Liver (tissue), 9 donors: ENCODE results near the gene NLRP10. TPM values are rescaled to one million over a fixed set of nuclear protein-coding genes. Genes with fewer than 3 reads are reported as not detected.

Experiments used
- DNase-seq: peaks from one replicate; pipeline ENCODE4 v3.0.0-alpha.2; 2017; ENCODE audit warnings: low spot score
- H3K27ac ChIP-seq, 2 donors: one replicate each; pipeline ENCODE4 v1.7.0; 2013; ENCODE audit warnings: inconsistent platforms in 2 of 2, low read length in 2 of 2, control low read depth in 1 of 2, low read depth in 1 of 2, mild to moderate bottlenecking in 1 of 2
- H3K27me3 ChIP-seq, 4 donors: one replicate each; pipeline versions ENCODE4 v1.6.1 to v1.7.0; 2013; ENCODE audit warnings: low read length in 3 of 4, inconsistent platforms in 1 of 4, mild to moderate bottlenecking in 1 of 4, moderate library complexity in 1 of 4; ENCODE audit not compliant: control insufficient read depth in 4 of 4, insufficient read depth in 4 of 4
- H3K36me3 ChIP-seq, 4 donors: one replicate each; pipeline versions ENCODE4 v1.6.1 to v1.7.0; 2013; ENCODE audit warnings: low read length in 3 of 4, mild to moderate bottlenecking in 3 of 4, low read depth in 1 of 4, moderate library complexity in 1 of 4; ENCODE audit not compliant: control insufficient read depth in 4 of 4, insufficient read depth in 3 of 4
- H3K4me1 ChIP-seq, 4 donors: one replicate each; pipeline versions ENCODE4 v1.6.1 to v1.7.0; 2013; ENCODE audit warnings: low read length in 3 of 4, mild to moderate bottlenecking in 3 of 4, moderate library complexity in 1 of 4; ENCODE audit not compliant: control insufficient read depth in 4 of 4, insufficient read depth in 4 of 4
- H3K4me3 ChIP-seq, 3 donors: one replicate each; pipeline versions ENCODE4 v1.6.1 to v1.7.0; 2013; ENCODE audit warnings: low read length in 3 of 3, control low read depth in 1 of 3, low read depth in 1 of 3, mild to moderate bottlenecking in 1 of 3
- H3K9ac ChIP-seq, 2 donors: one replicate each; pipeline ENCODE4 v1.7.0; 2013; ENCODE audit warnings: low read length in 2 of 2, mild to moderate bottlenecking in 2 of 2, moderate library complexity in 2 of 2, control low read depth in 1 of 2, low read depth in 1 of 2
- H3K9me3 ChIP-seq, 4 donors: one replicate each; pipeline versions ENCODE4 v1.6.1 to v1.7.0; 2013; ENCODE audit warnings: low read length in 3 of 4; ENCODE audit not compliant: control insufficient read depth in 4 of 4
- EGR1 ChIP-seq, 2 donors: IDR thresholded peaks; 2 replicates each; pipeline ENCODE4 v1.6.1; 2016 to 2018; ENCODE audit warnings: antibody characterized with exemption in 2 of 2, low read depth in 2 of 2
- FOXA1 ChIP-seq: IDR thresholded peaks from 2 replicates; pipeline ENCODE4 v1.6.1; 2016; ENCODE audit warnings: antibody characterized with exemption
- FOXA2 ChIP-seq: IDR thresholded peaks from 2 replicates; pipeline ENCODE4 v1.6.1; 2016; ENCODE audit warnings: antibody characterized with exemption
- HNF4A ChIP-seq, 2 donors: conservative IDR thresholded peaks; 2 replicates each; pipeline ENCODE4 v1.6.1; 2016; ENCODE audit warnings: antibody characterized with exemption in 2 of 2, mild to moderate bottlenecking in 2 of 2
- HNF4G ChIP-seq: IDR thresholded peaks from 2 replicates; pipeline ENCODE4 v1.6.1; 2016; ENCODE audit warnings: antibody characterized with exemption
- JUND ChIP-seq, 2 donors: IDR thresholded peaks; 2 replicates each; pipeline ENCODE4 v1.6.1; 2016; ENCODE audit warnings: antibody characterized with exemption in 2 of 2
- NR2F2 ChIP-seq: IDR thresholded peaks from 2 replicates; pipeline ENCODE4 v1.6.1; 2016; ENCODE audit warnings: antibody characterized with exemption
- RXRA ChIP-seq, 2 donors: IDR thresholded peaks; 2 replicates each; pipeline ENCODE4 v1.6.1; 2017 to 2018; ENCODE audit warnings: antibody characterized with exemption in 2 of 2, mild to moderate bottlenecking in 1 of 2
- SP1 ChIP-seq: IDR thresholded peaks from 2 replicates; pipeline ENCODE4 v1.6.1; 2018; ENCODE audit warnings: antibody characterized with exemption, mild to moderate bottlenecking
- TAF1 ChIP-seq: conservative IDR thresholded peaks from 2 replicates; pipeline ENCODE4 v1.6.1; 2016; ENCODE audit warnings: antibody characterized with exemption, mild to moderate bottlenecking
- YY1 ChIP-seq: IDR thresholded peaks from 2 replicates; pipeline ENCODE4 v1.6.1; 2016; ENCODE audit warnings: antibody characterized with exemption, mild to moderate bottlenecking
- WGBS: extraction: QIAGEN DNeasy Blood & Tissue Kit; methylation state at CpG from one replicate; pipeline ENCODE4 v1.1.7; 2013; 5-methylcytosine and 5-hydroxymethylcytosine counted together
- polyA plus RNA-seq, 2 donors: library from polyadenylated mRNA; stranded (reverse) in 1 of 2; unstranded in 1 of 2; fragments of 200-250 nt in 1 of 2; fragments of >200 nt in 1 of 2; fragmentation: Nextera tagmentation in 1 of 2; extraction: Ambion mirVana in 1 of 2; gene quantifications; one replicate each; pipeline versions ENCODE4 v1.2.1 to v1.2.3, GENCODE V29; 2013 to 2015
- total RNA-seq, 2 donors: library from RNA; depleted of rRNA; stranded (reverse); fragments of >200 nt; gene quantifications; one replicate each; pipeline ENCODE4 v1.2.3, GENCODE V29; 2014
- TF ChIP-seq, protein P1 (sequence below): IDR thresholded peaks from 2 replicates; pipeline ENCODE4 v1.6.1; 2016; ENCODE audit warnings: antibody characterized with exemption
- TF ChIP-seq, protein P2 (sequence below): fragments of 150-350 bp; IDR thresholded peaks from 2 replicates; pipeline ENCODE4 v1.5.1; 2017; ENCODE audit warnings: improper control_type of control experiment, low read depth, low read length; ENCODE audit not compliant: missing input control
- TF ChIP-seq, protein P3 (sequence below): IDR thresholded peaks from 2 replicates; pipeline ENCODE4 v1.6.1; 2016; ENCODE audit warnings: antibody characterized with exemption, mild to moderate bottlenecking
- TF ChIP-seq, protein P4 (sequence below): IDR thresholded peaks from 2 replicates; pipeline ENCODE4 v1.6.1; 2016; ENCODE audit warnings: antibody characterized with exemption
- TF ChIP-seq, protein P5 (sequence below): IDR thresholded peaks from 2 replicates; pipeline ENCODE4 v1.6.1; 2016; ENCODE audit warnings: antibody characterized with exemption
- donor health status: healthy.
- donor health status: healthy.
- donor health status: healthy.
- donor health status: healthy.
- donor health status: healthy.

NLRP10 gene, protein sequence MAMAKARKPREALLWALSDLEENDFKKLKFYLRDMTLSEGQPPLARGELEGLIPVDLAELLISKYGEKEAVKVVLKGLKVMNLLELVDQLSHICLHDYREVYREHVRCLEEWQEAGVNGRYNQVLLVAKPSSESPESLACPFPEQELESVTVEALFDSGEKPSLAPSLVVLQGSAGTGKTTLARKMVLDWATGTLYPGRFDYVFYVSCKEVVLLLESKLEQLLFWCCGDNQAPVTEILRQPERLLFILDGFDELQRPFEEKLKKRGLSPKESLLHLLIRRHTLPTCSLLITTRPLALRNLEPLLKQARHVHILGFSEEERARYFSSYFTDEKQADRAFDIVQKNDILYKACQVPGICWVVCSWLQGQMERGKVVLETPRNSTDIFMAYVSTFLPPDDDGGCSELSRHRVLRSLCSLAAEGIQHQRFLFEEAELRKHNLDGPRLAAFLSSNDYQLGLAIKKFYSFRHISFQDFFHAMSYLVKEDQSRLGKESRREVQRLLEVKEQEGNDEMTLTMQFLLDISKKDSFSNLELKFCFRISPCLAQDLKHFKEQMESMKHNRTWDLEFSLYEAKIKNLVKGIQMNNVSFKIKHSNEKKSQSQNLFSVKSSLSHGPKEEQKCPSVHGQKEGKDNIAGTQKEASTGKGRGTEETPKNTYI
- total RNA-seq, result not detected
- not detected for polyA plus RNA-seq

DNA sequence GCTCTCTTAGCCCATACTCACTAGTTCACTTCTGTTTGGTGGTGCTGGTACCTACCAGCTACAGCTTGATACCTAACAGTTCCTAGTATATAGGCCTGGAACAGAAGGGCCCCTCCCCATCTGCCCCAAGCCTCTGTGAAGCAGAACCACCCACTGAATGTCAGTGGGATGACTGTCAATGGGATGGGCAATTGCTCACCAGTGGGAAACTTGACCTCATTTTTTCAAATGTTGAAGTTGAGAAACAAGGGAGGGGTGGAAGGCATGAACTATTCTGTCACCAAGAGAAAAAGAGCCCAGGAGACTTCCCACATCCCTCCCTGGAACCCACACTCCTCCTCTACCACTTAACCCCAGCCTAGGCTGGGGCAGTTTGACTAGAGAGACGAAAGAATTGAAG lies at the start of gene NLRP10:
NLRP10 (minus strand) TSS at position 62 of the 400 bp plus-strand sequence. CDS start 1,952 bp downstream, outside the sequence.
- 86% methylated on average over 1 of the region's 1 CpG for WGBS
- Histone ChIP-seq H3K27me3 (no peaks in the 10 kb centered on the region), H3K4me1 (no peaks in the 10 kb centered on the region), H3K4me3 (no peak within 1 kb of the TSS), H3K36me3 (no peaks in the 10 kb centered on the region), H3K9ac (no peak within 1 kb of the TSS), H3K9me3 (no peaks in the 10 kb centered on the region), H3K27ac (no peak within 1 kb of the TSS)
- no peak for DNase-seq
- TF ChIP-seq NR2F2, result no peak
- TF ChIP-seq TAF1, result no peak
- TF ChIP-seq, protein P1, sequence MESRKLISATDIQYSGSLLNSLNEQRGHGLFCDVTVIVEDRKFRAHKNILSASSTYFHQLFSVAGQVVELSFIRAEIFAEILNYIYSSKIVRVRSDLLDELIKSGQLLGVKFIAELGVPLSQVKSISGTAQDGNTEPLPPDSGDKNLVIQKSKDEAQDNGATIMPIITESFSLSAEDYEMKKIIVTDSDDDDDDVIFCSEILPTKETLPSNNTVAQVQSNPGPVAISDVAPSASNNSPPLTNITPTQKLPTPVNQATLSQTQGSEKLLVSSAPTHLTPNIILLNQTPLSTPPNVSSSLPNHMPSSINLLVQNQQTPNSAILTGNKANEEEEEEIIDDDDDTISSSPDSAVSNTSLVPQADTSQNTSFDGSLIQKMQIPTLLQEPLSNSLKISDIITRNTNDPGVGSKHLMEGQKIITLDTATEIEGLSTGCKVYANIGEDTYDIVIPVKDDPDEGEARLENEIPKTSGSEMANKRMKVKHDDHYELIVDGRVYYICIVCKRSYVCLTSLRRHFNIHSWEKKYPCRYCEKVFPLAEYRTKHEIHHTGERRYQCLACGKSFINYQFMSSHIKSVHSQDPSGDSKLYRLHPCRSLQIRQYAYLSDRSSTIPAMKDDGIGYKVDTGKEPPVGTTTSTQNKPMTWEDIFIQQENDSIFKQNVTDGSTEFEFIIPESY, result no peak
- no peak for TF ChIP-seq FOXA2
- TF ChIP-seq EGR1 (IDR thresholded peaks at IDR 0.05; ENCODE audit: low read depth in 2 of 2), result no peak
- TF ChIP-seq, protein P2, sequence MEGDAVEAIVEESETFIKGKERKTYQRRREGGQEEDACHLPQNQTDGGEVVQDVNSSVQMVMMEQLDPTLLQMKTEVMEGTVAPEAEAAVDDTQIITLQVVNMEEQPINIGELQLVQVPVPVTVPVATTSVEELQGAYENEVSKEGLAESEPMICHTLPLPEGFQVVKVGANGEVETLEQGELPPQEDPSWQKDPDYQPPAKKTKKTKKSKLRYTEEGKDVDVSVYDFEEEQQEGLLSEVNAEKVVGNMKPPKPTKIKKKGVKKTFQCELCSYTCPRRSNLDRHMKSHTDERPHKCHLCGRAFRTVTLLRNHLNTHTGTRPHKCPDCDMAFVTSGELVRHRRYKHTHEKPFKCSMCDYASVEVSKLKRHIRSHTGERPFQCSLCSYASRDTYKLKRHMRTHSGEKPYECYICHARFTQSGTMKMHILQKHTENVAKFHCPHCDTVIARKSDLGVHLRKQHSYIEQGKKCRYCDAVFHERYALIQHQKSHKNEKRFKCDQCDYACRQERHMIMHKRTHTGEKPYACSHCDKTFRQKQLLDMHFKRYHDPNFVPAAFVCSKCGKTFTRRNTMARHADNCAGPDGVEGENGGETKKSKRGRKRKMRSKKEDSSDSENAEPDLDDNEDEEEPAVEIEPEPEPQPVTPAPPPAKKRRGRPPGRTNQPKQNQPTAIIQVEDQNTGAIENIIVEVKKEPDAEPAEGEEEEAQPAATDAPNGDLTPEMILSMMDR, result no peak
- TF ChIP-seq, protein P3, sequence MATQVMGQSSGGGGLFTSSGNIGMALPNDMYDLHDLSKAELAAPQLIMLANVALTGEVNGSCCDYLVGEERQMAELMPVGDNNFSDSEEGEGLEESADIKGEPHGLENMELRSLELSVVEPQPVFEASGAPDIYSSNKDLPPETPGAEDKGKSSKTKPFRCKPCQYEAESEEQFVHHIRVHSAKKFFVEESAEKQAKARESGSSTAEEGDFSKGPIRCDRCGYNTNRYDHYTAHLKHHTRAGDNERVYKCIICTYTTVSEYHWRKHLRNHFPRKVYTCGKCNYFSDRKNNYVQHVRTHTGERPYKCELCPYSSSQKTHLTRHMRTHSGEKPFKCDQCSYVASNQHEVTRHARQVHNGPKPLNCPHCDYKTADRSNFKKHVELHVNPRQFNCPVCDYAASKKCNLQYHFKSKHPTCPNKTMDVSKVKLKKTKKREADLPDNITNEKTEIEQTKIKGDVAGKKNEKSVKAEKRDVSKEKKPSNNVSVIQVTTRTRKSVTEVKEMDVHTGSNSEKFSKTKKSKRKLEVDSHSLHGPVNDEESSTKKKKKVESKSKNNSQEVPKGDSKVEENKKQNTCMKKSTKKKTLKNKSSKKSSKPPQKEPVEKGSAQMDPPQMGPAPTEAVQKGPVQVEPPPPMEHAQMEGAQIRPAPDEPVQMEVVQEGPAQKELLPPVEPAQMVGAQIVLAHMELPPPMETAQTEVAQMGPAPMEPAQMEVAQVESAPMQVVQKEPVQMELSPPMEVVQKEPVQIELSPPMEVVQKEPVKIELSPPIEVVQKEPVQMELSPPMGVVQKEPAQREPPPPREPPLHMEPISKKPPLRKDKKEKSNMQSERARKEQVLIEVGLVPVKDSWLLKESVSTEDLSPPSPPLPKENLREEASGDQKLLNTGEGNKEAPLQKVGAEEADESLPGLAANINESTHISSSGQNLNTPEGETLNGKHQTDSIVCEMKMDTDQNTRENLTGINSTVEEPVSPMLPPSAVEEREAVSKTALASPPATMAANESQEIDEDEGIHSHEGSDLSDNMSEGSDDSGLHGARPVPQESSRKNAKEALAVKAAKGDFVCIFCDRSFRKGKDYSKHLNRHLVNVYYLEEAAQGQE, result no peak
- no peak for TF ChIP-seq FOXA1
- TF ChIP-seq RXRA (IDR thresholded peaks at IDR 0.05), result no peak

DNA sequence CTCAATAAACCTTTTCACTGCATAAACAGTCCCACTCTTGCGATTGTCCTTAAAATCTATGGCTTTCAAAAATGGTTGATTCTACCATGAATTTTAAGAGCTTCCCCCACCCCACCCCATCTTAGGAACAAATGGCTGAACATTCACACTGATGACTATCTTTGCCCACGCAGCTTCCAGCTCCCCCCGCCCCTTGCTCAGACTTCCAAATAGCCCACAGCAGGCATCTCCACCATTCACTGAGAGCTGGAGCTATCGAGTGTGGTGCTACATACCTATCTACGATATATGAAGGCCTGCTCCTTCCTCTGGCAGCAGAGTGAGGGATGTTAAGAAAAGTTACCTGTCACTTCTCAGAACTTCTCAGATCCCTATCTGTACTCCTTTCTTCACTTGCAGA lies 48.6 kb upstream of the NLRP10 start:
- 91% methylated on average over 5 of the region's 5 CpGs for WGBS
- Histone ChIP-seq H3K4me3 (no peak overlapping the region), H3K36me3 (no peaks in the 10 kb centered on the region), H3K27ac (no peak overlapping the region), H3K9ac (no peak overlapping the region), H3K4me1 (peaks cover 0 to 5% (median under 1%) of the 10 kb centered on the region in 4 donors), H3K9me3 (no peaks in the 10 kb centered on the region), H3K27me3 (peaks cover 0 to 3% (median 1%) of the 10 kb centered on the region in 4 donors)
- DNase-seq, result peak; percentile 24
- TF ChIP-seq HNF4G (no peak), HNF4A (conservative IDR thresholded peaks at IDR 0.05) (no peak), JUND (IDR thresholded peaks at IDR 0.05) (no peak), YY1 (no peak), TAF1 (no peak), EGR1 (IDR thresholded peaks at IDR 0.05; ENCODE audit: low read depth in 2 of 2) (no peak), NR2F2 (no peak), FOXA1 (no peak), SP1 (no peak)
- TF ChIP-seq, protein P2, result no peak
- TF ChIP-seq, protein P4, sequence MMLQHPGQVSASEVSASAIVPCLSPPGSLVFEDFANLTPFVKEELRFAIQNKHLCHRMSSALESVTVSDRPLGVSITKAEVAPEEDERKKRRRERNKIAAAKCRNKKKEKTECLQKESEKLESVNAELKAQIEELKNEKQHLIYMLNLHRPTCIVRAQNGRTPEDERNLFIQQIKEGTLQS, result no peak
- TF ChIP-seq, protein P1, result no peak
- TF ChIP-seq, protein P5, sequence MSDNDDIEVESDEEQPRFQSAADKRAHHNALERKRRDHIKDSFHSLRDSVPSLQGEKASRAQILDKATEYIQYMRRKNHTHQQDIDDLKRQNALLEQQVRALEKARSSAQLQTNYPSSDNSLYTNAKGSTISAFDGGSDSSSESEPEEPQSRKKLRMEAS, result no peak
